ENCODE results near the gene C1QL2.

C1QL2 gene

GRCh38 chr2:119106301-119106897 is 52.2 kb downstream of the C1QL2 start:
- DNase-seq (ENCODE audit: low read depth in 1 of 2, low spot score in 1 of 2): peak; percentile 9 to 65
- TF ChIP-seq JUND (IDR thresholded peaks at IDR 0.05; ENCODE audit: low read depth): no peak
- in situ Hi-C loops (cut with HindIII; ENCODE audit: low pct_unique_long_range_greater_than_20kb, low sequenced_read_pairs): no loop called here
